Endothelial cell (in vitro differentiated cells): ENCODE data around the gene ASCC1. TPM values are rescaled to one million over a fixed set of nuclear protein-coding genes. Genes with fewer than 3 reads are reported as not detected.

Source experiments
- DNase-seq: peaks from one replicate; pipeline ENCODE4 v3.0.0; 2021; ENCODE audit warnings: low spot score
- H3K27ac Mint-ChIP-seq: one replicate; pipeline ENCODE4 v1.8.0; 2021; ENCODE audit warnings: mixed read lengths, inconsistent platforms; ENCODE audit not compliant: unreplicated experiment
- H3K27me3 Mint-ChIP-seq: one replicate; pipeline ENCODE4 v1.8.0; 2021; ENCODE audit warnings: mild to moderate bottlenecking, moderate library complexity, mixed read lengths, inconsistent platforms; ENCODE audit not compliant: unreplicated experiment
- H3K36me3 Mint-ChIP-seq: one replicate; pipeline ENCODE4 v1.8.0; 2021; ENCODE audit warnings: mild to moderate bottlenecking, low read depth, mixed read lengths, inconsistent platforms; ENCODE audit not compliant: unreplicated experiment
- H3K4me1 Mint-ChIP-seq: one replicate; pipeline ENCODE4 v1.8.0; 2021; ENCODE audit warnings: mild to moderate bottlenecking, mixed read lengths, inconsistent platforms; ENCODE audit not compliant: unreplicated experiment
- H3K4me3 Mint-ChIP-seq: one replicate; pipeline ENCODE4 v1.8.0; 2021; ENCODE audit warnings: mild to moderate bottlenecking, mixed read lengths, inconsistent platforms; ENCODE audit not compliant: unreplicated experiment
- H3K9me3 Mint-ChIP-seq: one replicate; pipeline ENCODE4 v1.8.0; 2021; ENCODE audit warnings: mixed read lengths, inconsistent platforms; ENCODE audit not compliant: unreplicated experiment
- total RNA-seq: library from RNA; stranded (reverse); fragmentation: NEBNext Ultra II Directional; extraction: Animal tissue kit (Norgen Biotek cat#: 25700); gene quantifications from one replicate; pipeline ENCODE4 v1.2.1, GENCODE V29; 2021; ENCODE audit not compliant: unreplicated experiment
- TF ChIP-seq, protein P1 (sequence below): fragments of 200-600 bp; sonication (generic); IDR thresholded peaks from one replicate; pipeline ENCODE4 v1.5.0; 2021; ENCODE audit warnings: antibody characterized with exemption; ENCODE audit not compliant: unreplicated experiment

Gene ASCC1
- total RNA-seq, 1 donor from 2014 or later = 32.1 TPM

DNA sequence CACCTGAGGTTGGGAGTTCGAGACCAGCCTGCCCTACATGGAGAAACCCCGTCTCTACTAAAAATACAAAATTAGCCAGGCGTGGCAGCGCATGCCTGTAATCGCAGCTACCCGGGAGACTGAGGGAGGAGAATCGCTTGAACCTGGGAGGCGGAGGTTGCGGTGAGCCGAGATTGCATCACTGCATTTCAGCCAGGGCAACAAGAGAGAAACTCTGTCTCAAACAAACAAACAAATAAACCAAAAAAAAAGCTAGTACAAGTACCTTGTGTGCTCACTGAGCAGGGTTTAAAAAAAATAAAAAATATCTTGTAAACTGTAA, 116.5 kb downstream of the ASCC1 start:
- TF ChIP-seq, protein P1, sequence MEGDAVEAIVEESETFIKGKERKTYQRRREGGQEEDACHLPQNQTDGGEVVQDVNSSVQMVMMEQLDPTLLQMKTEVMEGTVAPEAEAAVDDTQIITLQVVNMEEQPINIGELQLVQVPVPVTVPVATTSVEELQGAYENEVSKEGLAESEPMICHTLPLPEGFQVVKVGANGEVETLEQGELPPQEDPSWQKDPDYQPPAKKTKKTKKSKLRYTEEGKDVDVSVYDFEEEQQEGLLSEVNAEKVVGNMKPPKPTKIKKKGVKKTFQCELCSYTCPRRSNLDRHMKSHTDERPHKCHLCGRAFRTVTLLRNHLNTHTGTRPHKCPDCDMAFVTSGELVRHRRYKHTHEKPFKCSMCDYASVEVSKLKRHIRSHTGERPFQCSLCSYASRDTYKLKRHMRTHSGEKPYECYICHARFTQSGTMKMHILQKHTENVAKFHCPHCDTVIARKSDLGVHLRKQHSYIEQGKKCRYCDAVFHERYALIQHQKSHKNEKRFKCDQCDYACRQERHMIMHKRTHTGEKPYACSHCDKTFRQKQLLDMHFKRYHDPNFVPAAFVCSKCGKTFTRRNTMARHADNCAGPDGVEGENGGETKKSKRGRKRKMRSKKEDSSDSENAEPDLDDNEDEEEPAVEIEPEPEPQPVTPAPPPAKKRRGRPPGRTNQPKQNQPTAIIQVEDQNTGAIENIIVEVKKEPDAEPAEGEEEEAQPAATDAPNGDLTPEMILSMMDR = no peak
- Mint-ChIP-seq H3K9me3 (no peaks in the 10 kb centered on the region), H3K27me3 (peaks cover 4% of the 10 kb centered on the region), H3K27ac (no peak overlapping the region), H3K36me3 (peaks cover 22% of the 10 kb centered on the region), H3K4me1 (peaks cover 8% of the 10 kb centered on the region), H3K4me3 (no peak overlapping the region)
- DNase-seq = no peak

DNA sequence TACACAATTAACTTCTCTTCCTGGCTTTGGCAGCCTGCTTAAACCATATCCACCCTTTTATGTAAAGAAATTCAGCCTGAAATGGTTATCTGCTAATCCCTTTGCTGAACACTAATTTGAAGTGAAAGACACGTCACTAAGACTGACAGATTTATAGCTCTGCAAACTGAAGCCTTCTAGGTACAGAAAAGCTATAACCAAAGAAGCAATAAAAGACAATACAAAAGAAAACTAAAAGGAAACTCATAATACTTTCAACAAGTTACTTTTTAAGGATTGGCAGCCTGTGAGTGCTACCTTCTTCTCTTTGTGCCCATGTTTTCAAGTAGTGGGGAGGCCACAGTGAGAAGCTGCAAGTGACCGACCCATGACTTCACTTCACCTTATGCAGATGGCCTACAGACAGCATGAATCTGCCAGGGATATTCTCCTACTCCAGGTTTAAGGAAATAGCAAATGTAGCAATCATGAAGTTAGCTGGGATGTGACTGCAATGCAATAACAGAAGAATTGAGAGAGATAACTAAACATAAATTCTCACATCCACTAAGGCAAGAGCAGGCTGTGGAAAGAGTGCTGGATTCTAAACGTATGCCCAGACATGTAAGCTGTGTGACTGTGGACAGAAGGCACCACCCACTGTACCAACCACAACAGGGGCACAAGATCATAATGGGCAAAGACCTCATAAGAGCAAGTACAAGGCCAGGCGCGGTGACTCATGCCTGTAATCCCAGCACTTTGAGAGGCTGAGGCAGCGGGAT, 117.1 kb downstream of the ASCC1 start:
- Mint-ChIP-seq H3K27me3 (peaks cover 4% of the 10 kb centered on the region), H3K27ac (no peak overlapping the region), H3K4me3 (no peak overlapping the region), H3K36me3 (peaks cover 22% of the 10 kb centered on the region), H3K4me1 (peaks cover 8% of the 10 kb centered on the region), H3K9me3 (no peaks in the 10 kb centered on the region)
- TF ChIP-seq, protein P1 = no peak
- no peak for DNase-seq

GRCh38 chr10:72098301-72098835, 117.7 kb downstream of the ASCC1 start:
- Mint-ChIP-seq H3K4me3 (no peak overlapping the region), H3K27ac (no peak overlapping the region), H3K9me3 (no peaks in the 10 kb centered on the region), H3K27me3 (peaks cover 2% of the 10 kb centered on the region), H3K36me3 (peaks cover 17% of the 10 kb centered on the region), H3K4me1 (peaks cover 8% of the 10 kb centered on the region)
- no peak for DNase-seq
- TF ChIP-seq, protein P1 = no peak

DNA sequence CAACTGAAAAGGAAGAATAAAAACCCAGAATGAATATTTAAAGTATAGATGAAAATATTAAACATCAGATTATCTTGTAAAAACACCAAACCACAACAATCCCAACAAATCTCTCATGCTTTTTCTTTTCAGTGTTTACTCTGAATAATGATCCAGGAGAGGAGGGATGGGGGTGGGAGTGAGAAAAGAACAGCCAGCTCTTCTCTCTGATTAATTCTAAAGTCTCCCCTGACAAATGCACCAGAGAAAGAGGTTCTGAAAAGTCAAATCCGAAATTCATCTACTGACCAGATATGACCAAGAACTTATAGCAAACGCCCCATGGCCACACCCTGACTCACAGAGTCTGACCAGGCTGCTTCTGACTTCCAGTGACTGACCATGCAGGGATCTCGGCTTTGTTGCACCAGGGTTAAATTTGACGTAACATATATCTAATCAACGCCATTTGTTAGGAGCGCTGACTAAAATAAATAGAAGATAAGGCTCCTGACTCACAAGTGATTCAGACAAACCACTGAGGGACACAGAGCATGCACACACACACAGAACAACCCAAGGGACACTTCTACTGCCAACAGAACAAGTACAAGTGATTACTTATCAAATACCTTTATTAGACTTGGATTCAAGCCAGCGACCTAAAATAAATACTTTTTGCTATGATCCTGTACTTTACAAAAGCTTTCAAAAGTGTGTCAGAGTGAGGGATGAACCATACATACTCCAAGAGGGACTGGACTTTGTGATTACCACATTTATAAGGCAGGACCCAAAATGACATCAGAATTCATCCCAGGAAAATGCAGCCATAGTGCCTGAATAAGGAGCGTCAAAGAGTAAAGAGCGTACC, 118.4 kb downstream of the ASCC1 start:
- no peak overlapping the region for H3K27ac Mint-ChIP-seq
- H3K4me1 Mint-ChIP-seq = peaks cover 8% of the 10 kb centered on the region
- no peak overlapping the region for H3K4me3 Mint-ChIP-seq
- peaks cover 16% of the 10 kb centered on the region for H3K36me3 Mint-ChIP-seq
- H3K9me3 Mint-ChIP-seq = no peaks in the 10 kb centered on the region
- peaks cover 2% of the 10 kb centered on the region for H3K27me3 Mint-ChIP-seq
- TF ChIP-seq, protein P1 = no peak
- no peak for DNase-seq
